Measurements from ENCODE around the gene HLA-DPB1. TPM values are rescaled to one million over a fixed set of nuclear protein-coding genes. Genes with fewer than 3 reads are reported as not detected.

The HLA-DPB1 gene
- polyA plus RNA-seq, 1 donor from 2014 or later, result 2.3 TPM

DNA sequence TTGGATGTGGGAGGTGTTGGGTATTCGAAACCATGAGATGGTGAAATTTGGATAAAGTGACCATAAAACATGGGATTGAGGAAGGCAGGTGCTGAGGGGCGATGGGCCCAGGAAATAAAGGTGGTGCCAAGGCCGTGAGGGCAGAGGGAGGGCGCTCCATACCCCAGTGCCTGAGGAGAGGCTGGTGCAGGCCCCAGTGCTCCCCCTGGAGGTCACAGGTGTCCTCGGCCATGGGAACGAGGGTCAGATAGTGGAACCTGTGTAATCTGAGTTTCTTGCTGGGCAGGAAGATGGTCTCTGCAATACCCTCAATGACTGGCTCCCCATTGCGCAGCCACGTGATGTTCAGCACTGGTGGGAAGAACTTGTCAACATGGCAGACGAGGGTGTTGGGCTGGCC is 16.2 kb downstream of the HLA-DPB1 start:
- Histone ChIP-seq H4K20me1 (ENCODE audit: insufficient read depth) (no peaks in the 10 kb centered on the region), H3K9me3 (ENCODE audit: low read length) (no peaks in the 10 kb centered on the region), H2AFZ (ENCODE audit: low read depth, low read length) (no peak overlapping the region), H3K4me2 (ENCODE audit: low read length) (no peak overlapping the region), H3K27me3 (ENCODE audit: insufficient read depth, low read depth, low read length) (no peaks in the 10 kb centered on the region), H3K9ac (ENCODE audit: low read length) (no peak overlapping the region), H3K36me3 (ENCODE audit: insufficient read depth, low read length) (no peaks in the 10 kb centered on the region), H3K27ac (ENCODE audit: low read length) (no peak overlapping the region), H3K79me2 (replicated peaks; ENCODE audit: insufficient read depth, low read length) (no peaks in the 10 kb centered on the region), H3K4me3 (ENCODE audit: low read length) (no peak overlapping the region), H3K9me2 (ENCODE audit: insufficient read depth, low read length) (no peaks in the 10 kb centered on the region), H3F3A (ENCODE audit: insufficient read depth, low read length, poor library complexity, severe bottlenecking) (no peaks in the 10 kb centered on the region)
- TF ChIP-seq RAD21 (conservative IDR thresholded peaks at IDR 0.05) (no peak), POLR2AphosphoS5 (IDR thresholded peaks at IDR 0.05) (no peak), CTCF (IDR thresholded peaks at IDR 0.05; ENCODE audit: poor library complexity, severe bottlenecking) (no peak)

DNA sequence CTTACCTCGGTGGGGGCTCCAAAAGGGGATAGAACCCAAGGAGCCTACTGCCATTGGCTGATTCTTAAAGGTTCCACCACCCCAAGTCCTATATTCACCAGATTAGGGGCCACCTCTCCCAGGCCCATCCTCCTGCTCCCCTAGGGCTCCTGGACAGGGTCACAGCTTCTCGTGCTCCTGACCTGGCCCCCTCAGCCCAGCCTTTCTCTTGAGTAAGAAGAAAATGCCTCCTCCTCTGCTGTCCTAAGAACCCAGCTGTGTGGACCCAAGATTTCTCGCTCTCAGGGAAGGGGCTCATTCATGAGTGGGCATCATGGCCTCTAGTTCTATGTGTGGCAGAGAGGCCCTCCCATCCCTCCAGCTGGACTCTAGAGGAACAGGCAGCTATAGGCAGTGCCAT is 16.6 kb downstream of the HLA-DPB1 start:
- H3K27ac ChIP-seq (ENCODE audit: low read length), result no peak overlapping the region
- H4K20me1 ChIP-seq (ENCODE audit: insufficient read depth), result no peaks in the 10 kb centered on the region
- H3K36me3 ChIP-seq (ENCODE audit: insufficient read depth, low read length), result no peaks in the 10 kb centered on the region
- no peaks in the 10 kb centered on the region for H3K27me3 ChIP-seq (ENCODE audit: insufficient read depth, low read depth, low read length)
- TF ChIP-seq EZH2 (IDR thresholded peaks at IDR 0.05; ENCODE audit: borderline replicate concordance, insufficient read depth, low read length, poor library complexity, severe bottlenecking) (no peak), TAF1 (IDR thresholded peaks at IDR 0.05; ENCODE audit: low read depth) (no peak), REST (IDR thresholded peaks at IDR 0.05; ENCODE audit: borderline replicate concordance) (no peak), CTCF (IDR thresholded peaks at IDR 0.05; ENCODE audit: poor library complexity, severe bottlenecking) (no peak), MXI1 (conservative IDR thresholded peaks at IDR 0.05; ENCODE audit: poor library complexity, severe bottlenecking) (no peak), SMC3 (conservative IDR thresholded peaks at IDR 0.05; ENCODE audit: poor library complexity) (no peak), RAD21 (conservative IDR thresholded peaks at IDR 0.05) (no peak), POLR2AphosphoS5 (IDR thresholded peaks at IDR 0.05) (no peak), EP300 (conservative IDR thresholded peaks at IDR 0.05; ENCODE audit: poor library complexity, severe bottlenecking) (no peak)
- no peaks in the 10 kb centered on the region for H3K79me2 ChIP-seq (replicated peaks; ENCODE audit: insufficient read depth, low read length)
- no peaks in the 10 kb centered on the region for H3K9me2 ChIP-seq (ENCODE audit: insufficient read depth, low read length)
- no peak overlapping the region for H3K4me3 ChIP-seq (ENCODE audit: low read length)
- no peak overlapping the region for H3K9ac ChIP-seq (ENCODE audit: low read length)
- no peaks in the 10 kb centered on the region for H3F3A ChIP-seq (ENCODE audit: insufficient read depth, low read length, poor library complexity, severe bottlenecking)
- H3K4me2 ChIP-seq (ENCODE audit: low read length), result no peak overlapping the region
- H2AFZ ChIP-seq (ENCODE audit: low read depth, low read length), result no peak overlapping the region
- no peaks in the 10 kb centered on the region for H3K9me3 ChIP-seq (ENCODE audit: low read length)

Measured in neural cell (in vitro differentiated cells).